BJ (cell line): ENCODE data around the gene ATF6. TPM values are rescaled to one million over a fixed set of nuclear protein-coding genes. Genes with fewer than 3 reads are reported as not detected.

Experiments used
- CTCF ChIA-PET: fragments of 350-600 bp; formaldehyde crosslinking; extraction: SDS; loops from one replicate; lab custom pipeline; 2021; ENCODE audit warnings: antibody characterized with exemption, inconsistent platforms; lab: Yijun Ruan, JAX
- POLR2A ChIA-PET: fragments of 300-600 bp; sonication (Branson Sonifier 250); formaldehyde crosslinking; extraction: SDS; loops from one replicate; lab custom pipeline; 2021; ENCODE audit warnings: antibody characterized with exemption; lab: Charles Lee
- DNase-seq: peaks from one replicate; pipeline ENCODE4 v3.0.0-alpha.2; 2011; ENCODE audit warnings: low read depth
- H3K27me3 ChIP-seq: 2 replicates; pipeline ENCODE4 v1.6.0; 2011; ENCODE audit warnings: low read length; ENCODE audit not compliant: control insufficient read depth, insufficient read depth
- H3K36me3 ChIP-seq: 2 replicates; pipeline ENCODE4 v1.5.1; 2011; ENCODE audit warnings: low read length; ENCODE audit not compliant: control insufficient read depth, insufficient read depth
- H3K4me3 ChIP-seq: 2 replicates; pipeline ENCODE4 v1.5.1; 2011; ENCODE audit warnings: low read depth, mild to moderate bottlenecking, control low read depth, low read length
- polyA plus RNA-seq: library from polyadenylated mRNA; depleted of rRNA; stranded (reverse); fragments of >200 nt; gene quantifications from 2 replicates; pipeline ENCODE4 v1.2.3, GENCODE V29; 2011
- TF ChIP-seq, protein P1 (sequence below): IDR thresholded peaks from 2 replicates; pipeline ENCODE4 v1.5.1; 2011; ENCODE audit warnings: low read depth, mild to moderate bottlenecking, control low read depth, inconsistent platforms, low read length, moderate library complexity; ENCODE audit not compliant: insufficient read depth

ATF6 gene
- polyA plus RNA-seq, 1 experiment, result 22.2 TPM

DNA sequence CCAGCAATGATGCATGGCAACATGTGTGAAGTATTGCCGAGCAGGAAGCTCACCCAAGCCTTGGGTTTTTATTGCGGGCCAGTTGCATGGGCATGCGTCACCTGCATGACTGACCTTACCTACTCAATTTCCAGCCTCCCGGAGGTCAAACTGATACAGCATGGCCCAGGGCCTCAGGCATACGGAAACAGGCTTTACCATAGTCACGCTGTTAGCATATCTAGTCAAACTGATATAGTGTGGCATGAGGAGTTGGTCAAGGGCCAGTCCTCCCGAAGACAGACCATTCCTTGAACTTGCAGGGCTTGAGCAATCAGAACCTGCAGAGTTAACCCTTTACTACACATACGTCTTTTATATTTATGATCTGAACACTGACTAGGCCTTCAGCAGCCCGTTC, 22.9 kb upstream of the ATF6 start:
- H3K4me3 ChIP-seq, result no peak overlapping the region
- no peaks in the 10 kb centered on the region for H3K27me3 ChIP-seq
- no peaks in the 10 kb centered on the region for H3K36me3 ChIP-seq
- TF ChIP-seq, protein P1, sequence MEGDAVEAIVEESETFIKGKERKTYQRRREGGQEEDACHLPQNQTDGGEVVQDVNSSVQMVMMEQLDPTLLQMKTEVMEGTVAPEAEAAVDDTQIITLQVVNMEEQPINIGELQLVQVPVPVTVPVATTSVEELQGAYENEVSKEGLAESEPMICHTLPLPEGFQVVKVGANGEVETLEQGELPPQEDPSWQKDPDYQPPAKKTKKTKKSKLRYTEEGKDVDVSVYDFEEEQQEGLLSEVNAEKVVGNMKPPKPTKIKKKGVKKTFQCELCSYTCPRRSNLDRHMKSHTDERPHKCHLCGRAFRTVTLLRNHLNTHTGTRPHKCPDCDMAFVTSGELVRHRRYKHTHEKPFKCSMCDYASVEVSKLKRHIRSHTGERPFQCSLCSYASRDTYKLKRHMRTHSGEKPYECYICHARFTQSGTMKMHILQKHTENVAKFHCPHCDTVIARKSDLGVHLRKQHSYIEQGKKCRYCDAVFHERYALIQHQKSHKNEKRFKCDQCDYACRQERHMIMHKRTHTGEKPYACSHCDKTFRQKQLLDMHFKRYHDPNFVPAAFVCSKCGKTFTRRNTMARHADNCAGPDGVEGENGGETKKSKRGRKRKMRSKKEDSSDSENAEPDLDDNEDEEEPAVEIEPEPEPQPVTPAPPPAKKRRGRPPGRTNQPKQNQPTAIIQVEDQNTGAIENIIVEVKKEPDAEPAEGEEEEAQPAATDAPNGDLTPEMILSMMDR, result no peak
- no peak for DNase-seq
- ChIA-PET POLR2A (no interaction called here), CTCF (interaction anchor here (3.4 kb wide), 1 partner anchor 256 kb away, joined by 13 read pairs; no protein-coding TSS in a partner anchor)

DNA sequence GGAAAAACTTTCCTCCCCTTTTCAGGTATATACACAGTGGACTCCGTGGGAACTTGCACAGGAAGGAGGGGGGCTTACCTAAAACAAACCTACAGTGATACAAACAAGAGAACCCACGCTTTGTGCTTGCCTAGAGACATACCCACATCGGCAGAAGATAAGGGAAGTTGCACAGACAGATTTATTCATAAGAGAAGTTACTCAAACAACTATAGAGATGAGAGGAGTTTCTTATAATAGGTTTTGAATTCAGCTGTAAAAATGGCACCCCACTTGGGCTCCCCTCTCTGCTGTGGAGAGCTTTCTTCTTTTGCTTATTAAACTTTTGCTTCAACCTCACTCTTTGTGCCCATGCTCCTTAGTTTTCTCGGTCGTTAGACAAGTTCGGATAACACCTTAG, 18.3 kb upstream of the ATF6 start:
- POLR2A ChIA-PET, result no interaction called here
- DNase-seq, result no peak
- Histone ChIP-seq H3K4me3 (no peak overlapping the region), H3K36me3 (no peaks in the 10 kb centered on the region), H3K27me3 (no peaks in the 10 kb centered on the region)
- TF ChIP-seq, protein P1, result no peak
- CTCF ChIA-PET, result interaction anchor here (3.0 kb wide), 1 partner anchor 9 kb away, joined by 16 read pairs; no protein-coding TSS in a partner anchor

DNA sequence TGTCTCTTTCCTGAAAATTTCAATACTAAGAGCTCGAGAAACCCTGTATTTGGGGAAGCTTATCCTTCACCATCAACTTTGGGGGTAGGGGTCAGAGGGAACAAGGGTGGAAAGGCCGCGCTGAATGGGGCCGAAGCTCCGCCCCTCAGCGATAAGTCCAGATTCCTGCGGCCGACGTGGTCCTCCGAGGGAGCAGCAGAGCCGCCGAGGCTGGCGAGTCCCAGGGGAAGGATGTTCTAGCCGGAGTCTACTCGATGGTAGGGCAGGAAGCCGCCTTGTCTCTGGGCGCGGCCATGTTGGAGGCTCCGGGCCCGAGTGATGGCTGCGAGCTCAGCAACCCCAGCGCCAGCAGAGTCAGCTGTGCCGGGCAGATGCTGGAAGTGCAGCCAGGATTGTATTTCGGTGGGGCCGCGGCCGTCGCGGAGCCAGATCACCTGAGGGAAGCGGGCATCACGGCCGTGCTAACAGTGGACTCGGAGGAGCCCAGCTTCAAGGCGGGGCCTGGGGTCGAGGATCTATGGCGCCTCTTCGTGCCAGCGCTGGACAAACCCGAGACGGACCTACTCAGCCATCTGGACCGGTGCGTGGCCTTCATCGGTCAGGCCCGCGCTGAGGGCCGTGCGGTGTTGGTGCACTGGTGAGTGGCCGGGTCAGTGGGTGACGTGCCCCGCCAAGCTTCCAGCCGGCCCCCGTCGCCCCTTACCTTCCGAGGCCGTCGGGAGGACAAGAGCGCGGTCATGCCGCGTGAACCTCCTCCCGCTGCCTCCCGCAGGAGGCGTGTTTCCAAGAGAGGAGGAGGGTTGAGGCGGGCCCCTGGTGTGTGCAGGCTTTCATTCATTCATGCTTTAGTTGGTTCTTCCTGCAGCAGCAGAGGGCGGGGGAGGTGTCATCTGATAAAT, 16.4 kb upstream of the ATF6 start, which contains the start of gene DUSP12:
TSS of gene DUSP12 (plus strand) at position 278 of the 899 bp plus-strand sequence. CDS start at position 294, 16 bp downstream.
- DNase-seq, result peak; percentile 70
- peak within 1 kb of the TSS; percentile 97 for H3K4me3 ChIP-seq
- peaks cover 4% of the 10 kb centered on the region for H3K36me3 ChIP-seq
- ChIA-PET CTCF (interaction anchor here (0.6 to 3.0 kb wide), 5 partner anchors 8 to 274 kb away, joined by 3 to 16 read pairs (median 4); partner anchors contain the start of gene OLFML2B), POLR2A (interaction anchor here (0.6 kb wide), 1 partner anchor 9 kb away, joined by 3 read pairs; no protein-coding TSS in a partner anchor)
- H3K27me3 ChIP-seq, result no peaks in the 10 kb centered on the region
- TF ChIP-seq, protein P1, result peak; percentile 33

DNA sequence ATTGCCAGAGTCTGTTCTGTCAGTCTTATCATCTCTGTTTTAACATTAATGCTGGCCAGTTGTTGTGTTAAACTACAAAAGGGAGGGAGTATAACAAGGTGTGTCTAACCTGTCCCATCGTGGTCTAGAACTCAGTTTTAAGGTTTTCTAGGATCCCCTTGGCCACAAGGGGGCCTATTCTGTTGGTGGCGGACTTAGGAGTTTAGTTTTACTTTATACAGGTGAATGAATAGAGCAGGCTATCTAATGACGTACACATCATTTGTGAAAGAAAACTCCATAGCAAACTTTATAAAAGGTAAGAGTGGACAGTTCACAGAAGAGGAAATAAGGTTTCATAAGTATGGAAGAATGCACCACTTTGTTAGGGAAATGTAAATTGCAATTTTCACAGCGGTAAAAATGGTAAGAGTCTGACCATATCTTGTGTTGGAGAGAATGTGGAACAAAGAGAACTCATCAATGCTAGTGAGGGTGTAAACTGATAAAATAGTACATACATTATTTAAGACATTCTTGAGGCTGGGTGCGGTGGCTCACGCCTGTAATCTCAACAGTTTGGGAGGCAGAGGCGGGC, 2.5 kb upstream of the ATF6 start:
- Histone ChIP-seq H3K27me3 (no peaks in the 10 kb centered on the region), H3K36me3 (no peaks in the 10 kb centered on the region), H3K4me3 (no peak overlapping the region)
- TF ChIP-seq, protein P1, result peak; percentile 58
- CTCF ChIA-PET, result interaction anchor here (0.8 to 2.0 kb wide), 3 partner anchors 14 to 272 kb away, joined by 3 to 5 read pairs (median 3); partner anchors contain the start of gene DUSP12
- DNase-seq, result no peak
- POLR2A ChIA-PET, result no interaction called here

DNA sequence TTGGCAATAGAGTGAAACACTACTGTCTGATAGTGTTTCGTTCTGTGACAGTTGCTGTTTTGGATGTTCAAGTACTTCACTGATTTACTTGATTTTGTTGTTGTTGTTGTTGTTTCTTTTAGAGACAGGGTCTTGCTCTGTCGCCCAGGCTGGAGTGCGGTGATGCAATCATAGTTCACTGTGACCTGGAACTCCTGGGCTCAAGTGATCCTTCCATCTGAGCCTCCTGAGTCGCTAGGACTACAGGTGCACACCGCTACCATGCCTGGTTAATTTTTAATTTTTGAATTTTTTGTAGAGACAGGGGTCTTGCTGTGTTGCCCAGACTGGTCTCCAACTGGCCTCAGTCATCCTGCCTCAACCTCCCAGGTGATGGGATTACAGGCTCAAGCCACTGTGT, 2.3 kb downstream of the ATF6 start:
- H3K36me3 ChIP-seq, result no peaks in the 10 kb centered on the region
- DNase-seq, result no peak
- TF ChIP-seq, protein P1, result no peak
- H3K27me3 ChIP-seq, result no peaks in the 10 kb centered on the region
- POLR2A ChIA-PET, result no interaction called here
- CTCF ChIA-PET, result no interaction called here
- H3K4me3 ChIP-seq, result no peak overlapping the region
